NCI-H748 (cell line): ENCODE data around the gene PDIA5.

Experiments used
- DNase-seq: peaks from one replicate; lab custom pipeline; 2025; ENCODE audit not compliant: unreplicated experiment; lab: John Stamatoyannopoulos, UW

Gene PDIA5

GRCh38 chr3:123089611-123090331, 22.9 kb downstream of the PDIA5 start:
- no peak for DNase-seq

DNA sequence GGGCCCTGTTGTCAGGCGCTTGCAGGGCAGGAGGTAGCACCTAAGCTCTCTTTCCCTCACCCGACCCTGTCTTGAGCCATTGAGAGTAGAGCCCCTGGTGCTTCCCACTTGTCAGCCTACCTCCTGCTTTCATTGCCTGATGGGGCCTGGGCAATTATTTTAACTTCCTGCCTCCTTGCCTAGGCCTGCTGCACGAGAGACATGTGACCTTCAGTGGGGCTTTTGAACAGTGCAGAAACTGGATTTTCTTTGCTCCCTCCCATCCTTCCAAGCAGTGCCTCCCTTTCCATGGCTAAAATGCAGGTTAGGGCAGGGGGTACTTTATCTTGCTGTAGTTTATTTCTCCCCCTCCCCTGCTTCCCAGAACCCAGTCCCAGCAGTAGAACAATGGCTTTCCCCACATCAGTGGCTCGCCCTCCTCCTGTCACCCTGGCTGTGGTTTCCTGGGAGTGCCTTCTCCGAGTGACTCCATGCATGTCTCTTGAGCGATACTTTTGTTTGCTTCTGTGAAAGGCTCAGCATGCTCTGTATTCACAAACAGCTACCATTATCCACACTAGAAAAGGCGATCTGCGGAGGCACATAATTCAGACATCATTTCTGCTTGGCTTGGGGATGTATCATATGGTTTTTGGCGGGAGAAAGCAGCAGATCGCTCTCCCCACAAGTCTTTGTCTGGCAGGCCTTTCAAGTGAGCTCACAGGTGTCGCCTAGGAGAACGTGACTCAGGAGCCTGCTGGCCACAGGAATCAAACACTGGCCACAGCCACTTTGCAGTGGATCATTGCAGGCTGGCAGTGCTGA, 24.1 kb downstream of the PDIA5 start:
- peak; percentile 44 for DNase-seq

DNA sequence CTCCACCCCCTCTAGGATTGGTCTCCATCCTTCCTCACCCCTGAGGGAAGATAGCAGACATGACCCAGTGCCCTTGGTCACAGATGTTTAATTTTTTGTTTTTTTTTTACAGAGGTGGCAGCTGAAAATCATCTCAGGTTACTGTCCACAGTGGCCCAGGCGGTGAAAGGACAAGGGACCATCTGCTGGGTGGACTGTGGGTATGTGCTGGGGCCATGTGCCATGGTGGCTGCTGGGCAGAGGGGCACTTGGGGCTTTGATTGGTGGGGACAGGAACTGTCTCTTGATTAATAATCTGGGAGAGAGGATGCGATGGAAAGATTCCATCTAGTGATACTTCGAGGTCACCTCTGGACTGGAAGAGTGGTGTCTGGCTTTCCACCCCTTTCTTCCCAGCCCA, 25.4 kb downstream of the PDIA5 start:
- no peak for DNase-seq

DNA sequence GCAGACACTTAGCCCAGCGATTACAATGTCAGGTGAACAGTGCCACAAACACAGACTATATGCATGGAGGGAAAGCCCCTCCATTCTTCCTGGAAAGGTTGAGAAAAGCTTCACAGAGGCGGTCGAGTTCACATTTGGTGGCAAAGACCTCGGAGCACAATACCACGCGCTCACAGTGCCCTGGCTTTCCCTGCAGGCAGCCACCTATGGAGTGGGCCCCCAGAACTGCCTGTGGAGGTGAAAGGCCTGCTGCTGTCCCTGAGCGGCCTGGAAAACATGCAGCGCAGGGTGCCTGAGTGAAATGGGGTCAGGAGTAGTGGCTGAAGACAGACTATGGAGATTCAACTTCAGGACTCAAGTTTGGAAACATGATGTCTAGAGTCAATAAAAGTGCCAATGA, 26.9 kb downstream of the PDIA5 start:
- no peak for DNase-seq

DNA sequence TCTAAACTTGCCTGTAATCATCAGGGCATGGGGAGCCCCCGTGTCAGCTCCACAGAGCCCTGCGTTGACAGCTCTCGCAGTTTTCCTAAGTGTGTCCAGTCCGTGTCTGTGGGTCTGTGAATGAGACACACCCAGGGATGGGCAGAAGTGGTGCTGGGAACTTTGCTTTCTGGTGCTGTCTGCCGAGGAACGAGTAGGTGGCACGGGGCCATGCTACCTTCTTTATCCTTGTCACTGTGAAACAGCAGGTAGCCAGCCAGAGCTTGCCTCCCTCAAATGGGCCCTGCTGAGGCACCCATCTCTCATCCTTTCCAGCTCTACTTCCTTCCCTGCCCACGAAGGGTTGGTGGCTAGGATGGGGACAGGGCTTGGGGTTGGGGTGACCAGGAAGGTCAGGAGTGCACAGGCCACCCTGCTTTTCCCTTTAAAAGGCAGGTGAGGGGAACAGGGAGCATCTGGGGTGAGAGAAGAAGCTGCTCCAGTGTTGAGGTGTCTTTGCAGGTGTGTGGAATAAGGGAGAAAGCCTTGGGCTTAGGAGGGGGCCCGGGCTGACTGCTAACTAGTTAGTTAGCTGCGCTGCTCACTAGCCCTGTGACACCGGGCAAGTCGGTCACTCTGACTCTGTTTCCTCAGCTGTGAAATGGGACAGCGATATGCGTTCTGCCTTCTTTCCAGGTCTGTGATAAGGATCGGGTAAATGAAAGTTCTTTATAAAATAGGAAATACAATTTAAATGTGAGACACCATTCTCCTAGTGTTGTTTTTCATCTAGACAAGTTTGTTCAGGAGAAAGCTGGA, 27.9 kb downstream of the PDIA5 start:
- no peak for DNase-seq

DNA sequence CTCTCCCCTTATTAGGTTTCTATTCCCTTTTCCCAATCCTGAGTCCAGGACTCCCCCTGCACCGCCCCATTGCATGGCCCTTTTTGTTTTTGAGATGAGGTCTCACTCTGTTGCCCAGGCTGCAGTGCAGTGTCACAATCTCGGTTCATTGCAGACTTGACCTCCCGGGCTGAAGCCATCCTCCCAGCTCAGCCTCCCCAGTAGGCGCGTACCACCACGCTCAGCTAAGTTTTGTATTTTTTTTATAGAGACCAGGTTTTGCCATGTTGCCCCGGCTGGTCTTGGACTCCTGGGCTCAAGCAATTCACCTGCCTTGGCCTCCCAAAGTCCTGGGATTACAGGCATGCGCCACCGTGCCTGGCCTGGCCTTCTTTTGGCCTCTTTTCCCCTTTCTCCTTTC, 29.3 kb downstream of the PDIA5 start:
- DNase-seq, result no peak

GRCh38 chr3:123096731-123097130, 29.9 kb downstream of the PDIA5 start:
- no peak for DNase-seq

GRCh38 chr3:123098426-123099330, 31.9 kb downstream of the PDIA5 start:
- DNase-seq, result no peak

- no peak for DNase-seq
Measured at GRCh38 chr3:123099331-123100192, 32.7 kb downstream of the PDIA5 start.

- DNase-seq, result no peak
Measured at GRCh38 chr3:123100193-123100776, 33.5 kb downstream of the PDIA5 start.

GRCh38 chr3:123102249-123102648, 35.4 kb downstream of the PDIA5 start:
- no peak for DNase-seq

- DNase-seq, result no peak
Measured at GRCh38 chr3:123102826-123103225, 36.0 kb downstream of the PDIA5 start.

DNA sequence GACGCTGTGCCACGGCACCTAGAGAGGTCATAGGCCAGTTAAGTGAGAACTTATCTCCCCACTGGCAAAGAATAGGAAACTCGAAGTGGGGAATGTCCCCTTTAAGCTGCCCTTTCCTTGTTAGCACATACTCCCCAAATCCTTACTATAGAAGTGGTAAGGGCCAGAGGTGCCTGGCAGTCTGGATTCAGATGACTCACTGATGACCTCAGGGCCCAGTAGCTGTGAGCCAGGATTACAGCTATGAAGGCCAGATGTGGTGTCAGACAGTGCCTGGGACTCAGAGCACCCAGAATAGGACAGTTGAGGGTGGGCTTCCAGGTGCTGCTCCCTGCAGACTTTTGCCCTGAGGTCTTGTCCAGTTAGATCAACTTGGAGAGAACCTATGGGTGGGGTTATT, 37.7 kb downstream of the PDIA5 start:
- DNase-seq, result no peak

- DNase-seq, result no peak
Measured at GRCh38 chr3:123105201-123106189, 38.7 kb downstream of the PDIA5 start.

DNA sequence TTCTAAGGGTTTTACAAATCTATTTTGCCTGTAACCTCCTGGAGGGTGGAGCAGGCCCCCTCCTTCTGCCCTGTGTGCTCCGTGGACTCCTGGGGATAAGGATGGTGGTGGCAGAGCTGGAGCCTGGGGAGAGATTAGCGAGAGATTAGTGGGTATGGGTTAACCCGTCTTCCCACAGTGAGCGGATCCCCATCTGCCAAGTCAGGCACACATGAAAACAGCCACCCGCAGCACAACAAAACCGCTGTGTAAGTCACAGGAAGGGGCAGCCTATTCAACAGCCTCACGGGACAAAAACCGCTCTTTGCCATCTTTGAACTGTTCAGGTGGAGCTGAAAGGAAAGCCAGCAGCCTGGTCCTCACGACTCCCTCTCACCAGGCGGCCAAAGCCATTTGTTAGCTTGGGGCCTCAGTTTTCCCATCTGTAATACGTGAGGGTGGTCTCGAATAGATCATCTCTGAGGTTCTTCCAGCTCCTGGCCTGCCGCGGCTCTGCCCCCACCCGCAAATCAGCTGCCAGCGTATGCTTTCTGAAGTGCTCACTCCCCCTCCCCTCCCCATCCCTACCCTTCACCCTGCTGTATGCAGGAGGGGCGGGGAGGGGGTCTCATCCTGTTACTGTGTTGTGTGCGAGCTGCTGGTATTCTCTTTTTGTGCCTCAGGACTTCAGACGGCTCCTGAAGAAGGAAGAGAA, 43.6 kb downstream of the PDIA5 start:
- DNase-seq, result peak; percentile 0

DNA sequence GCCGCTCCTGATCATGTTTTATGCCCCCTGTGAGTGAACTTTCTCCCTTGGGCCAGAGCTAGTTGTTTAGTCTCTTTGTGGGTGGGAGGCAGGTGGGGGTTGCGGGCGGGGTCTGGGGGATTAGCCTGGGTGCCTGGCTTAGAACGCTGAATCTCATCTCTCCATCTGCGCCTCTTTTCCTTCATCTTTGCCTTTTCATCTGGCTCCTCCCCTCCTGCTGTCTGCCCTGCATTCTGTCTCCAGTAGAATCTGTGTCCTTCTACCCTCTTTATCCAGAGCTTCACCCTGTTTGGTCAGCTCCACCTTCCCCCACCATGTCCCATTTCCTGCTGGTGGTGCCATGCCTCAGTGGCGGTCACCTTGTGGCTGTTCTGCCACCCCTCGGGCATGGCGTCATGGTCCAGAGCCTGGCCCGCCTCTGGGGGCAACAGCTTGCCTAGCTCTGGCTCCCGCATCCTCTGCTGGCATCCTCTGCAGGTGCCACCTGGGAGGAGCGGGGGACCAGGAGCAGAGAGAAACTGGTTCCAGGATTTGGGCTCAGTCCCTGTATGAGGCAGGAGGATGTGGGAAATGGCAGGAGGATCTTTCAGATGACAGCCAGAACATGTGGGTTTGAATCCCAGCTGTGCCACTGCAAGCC, 44.3 kb downstream of the PDIA5 start:
- DNase-seq, result no peak

DNA sequence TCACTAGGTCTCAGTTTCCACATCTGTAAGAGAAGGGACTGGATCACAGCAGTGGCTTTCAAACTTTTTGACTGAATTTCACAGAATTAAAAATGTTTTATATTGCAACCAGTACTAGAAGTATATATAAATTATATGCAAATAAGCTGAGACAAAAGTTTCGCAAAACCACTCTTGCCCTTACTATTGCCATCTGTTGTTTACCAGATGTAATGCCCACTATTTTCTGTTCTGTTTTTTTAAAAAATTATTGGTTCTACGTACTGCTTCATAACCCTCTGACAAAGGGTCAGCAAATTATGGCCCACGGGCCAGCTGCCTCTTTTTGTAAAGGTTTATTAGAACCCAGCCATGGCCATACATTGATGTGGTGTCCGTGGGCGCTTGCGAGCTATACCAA, 44.8 kb downstream of the PDIA5 start:
- no peak for DNase-seq
